Astrocyte (in vitro differentiated cells and primary cell): ENCODE measurements around the gene RHOT1. TPM values are rescaled to one million over a fixed set of nuclear protein-coding genes. Genes with fewer than 3 reads are reported as not detected.

Experiments used
- DNase-seq: peaks from one replicate; pipeline ENCODE4 v3.0.0-alpha.2; 2010; ENCODE audit warnings: low read depth
- FAIRE-seq: peaks from 2 replicates; lab custom pipeline; 2011; peaks lifted over from hg19 to GRCh38; lab: Jason Lieb, UNC
- H2AFZ ChIP-seq: 2 replicates; pipeline ENCODE4 v1.6.0; 2012; ENCODE audit warnings: low read depth, low read length, inconsistent platforms
- H3K27ac ChIP-seq: 2 replicates; pipeline ENCODE4 v1.5.1; 2011; ENCODE audit warnings: low read depth, low read length, inconsistent platforms
- H3K27me3 ChIP-seq: 2 replicates; pipeline ENCODE4 v1.6.0; 2011; ENCODE audit warnings: low read length, inconsistent platforms; ENCODE audit not compliant: insufficient read depth
- H3K36me3 ChIP-seq: 2 replicates; pipeline ENCODE4 v1.5.1; 2011; ENCODE audit warnings: low read length, inconsistent platforms; ENCODE audit not compliant: insufficient read depth
- H3K4me1 ChIP-seq: 2 replicates; pipeline ENCODE4 v1.5.1; 2011; ENCODE audit warnings: low read length, inconsistent platforms; ENCODE audit not compliant: insufficient read depth
- H3K4me2 ChIP-seq: 2 replicates; pipeline ENCODE4 v1.6.0; 2012; ENCODE audit warnings: low read length, inconsistent platforms
- H3K4me3 ChIP-seq: 2 replicates; pipeline ENCODE4 v1.5.1; 2011; ENCODE audit warnings: low read depth, mild to moderate bottlenecking, low read length, inconsistent platforms; ENCODE audit not compliant: insufficient read depth
- H3K79me2 ChIP-seq: 2 replicates; pipeline ENCODE4 v1.6.0; 2012; ENCODE audit warnings: mild to moderate bottlenecking, low read length, inconsistent platforms; ENCODE audit not compliant: insufficient read depth
- H3K9ac ChIP-seq: 2 replicates; pipeline ENCODE4 v1.6.0; 2012; ENCODE audit warnings: mild to moderate bottlenecking, low read length, inconsistent platforms
- H3K9me3 ChIP-seq: 2 replicates; pipeline ENCODE4 v1.5.1; 2012; ENCODE audit warnings: low read depth, mild to moderate bottlenecking, low read length, inconsistent platforms; ENCODE audit not compliant: insufficient read depth
- H4K20me1 ChIP-seq: 2 replicates; pipeline ENCODE4 v1.6.0; 2012; ENCODE audit warnings: low read length, inconsistent platforms; ENCODE audit not compliant: insufficient read depth
- H3K27ac Mint-ChIP-seq: one replicate; pipeline ENCODE4 v1.8.0; 2021; ENCODE audit warnings: mild to moderate bottlenecking, mixed read lengths; ENCODE audit not compliant: unreplicated experiment
- H3K27me3 Mint-ChIP-seq: one replicate; pipeline ENCODE4 v1.8.0; 2021; ENCODE audit warnings: low read depth, mixed read lengths; ENCODE audit not compliant: unreplicated experiment
- H3K36me3 Mint-ChIP-seq: one replicate; pipeline ENCODE4 v1.8.0; 2021; ENCODE audit warnings: low read depth, mixed read lengths; ENCODE audit not compliant: unreplicated experiment
- H3K4me1 Mint-ChIP-seq: one replicate; pipeline ENCODE4 v1.8.0; 2021; ENCODE audit warnings: low read depth, mixed read lengths; ENCODE audit not compliant: unreplicated experiment
- H3K4me3 Mint-ChIP-seq: one replicate; pipeline ENCODE4 v1.8.0; 2021; ENCODE audit warnings: mild to moderate bottlenecking, moderate library complexity, mixed read lengths; ENCODE audit not compliant: unreplicated experiment
- H3K9me3 Mint-ChIP-seq: one replicate; pipeline ENCODE4 v1.8.0; 2021; ENCODE audit warnings: mild to moderate bottlenecking, mixed read lengths; ENCODE audit not compliant: unreplicated experiment
- CTCF ChIP-seq: IDR thresholded peaks from 2 replicates; pipeline ENCODE4 v1.5.1; 2011; ENCODE audit warnings: low read depth, mild to moderate bottlenecking, inconsistent platforms, low read length, moderate library complexity; ENCODE audit not compliant: insufficient read depth
- EZH2 ChIP-seq: IDR thresholded peaks from 2 replicates; pipeline ENCODE4 v1.6.1; 2012; ENCODE audit warnings: mild to moderate bottlenecking, low read length, inconsistent platforms; ENCODE audit not compliant: insufficient read depth
- total RNA-seq: library from RNA; stranded (reverse); gene quantifications from 2 replicates; pipeline ENCODE4 v1.2.1, GENCODE V29; 2021

The RHOT1 gene
- total RNA-seq, 1 donor from 2014 or later: 20.9 TPM

DNA sequence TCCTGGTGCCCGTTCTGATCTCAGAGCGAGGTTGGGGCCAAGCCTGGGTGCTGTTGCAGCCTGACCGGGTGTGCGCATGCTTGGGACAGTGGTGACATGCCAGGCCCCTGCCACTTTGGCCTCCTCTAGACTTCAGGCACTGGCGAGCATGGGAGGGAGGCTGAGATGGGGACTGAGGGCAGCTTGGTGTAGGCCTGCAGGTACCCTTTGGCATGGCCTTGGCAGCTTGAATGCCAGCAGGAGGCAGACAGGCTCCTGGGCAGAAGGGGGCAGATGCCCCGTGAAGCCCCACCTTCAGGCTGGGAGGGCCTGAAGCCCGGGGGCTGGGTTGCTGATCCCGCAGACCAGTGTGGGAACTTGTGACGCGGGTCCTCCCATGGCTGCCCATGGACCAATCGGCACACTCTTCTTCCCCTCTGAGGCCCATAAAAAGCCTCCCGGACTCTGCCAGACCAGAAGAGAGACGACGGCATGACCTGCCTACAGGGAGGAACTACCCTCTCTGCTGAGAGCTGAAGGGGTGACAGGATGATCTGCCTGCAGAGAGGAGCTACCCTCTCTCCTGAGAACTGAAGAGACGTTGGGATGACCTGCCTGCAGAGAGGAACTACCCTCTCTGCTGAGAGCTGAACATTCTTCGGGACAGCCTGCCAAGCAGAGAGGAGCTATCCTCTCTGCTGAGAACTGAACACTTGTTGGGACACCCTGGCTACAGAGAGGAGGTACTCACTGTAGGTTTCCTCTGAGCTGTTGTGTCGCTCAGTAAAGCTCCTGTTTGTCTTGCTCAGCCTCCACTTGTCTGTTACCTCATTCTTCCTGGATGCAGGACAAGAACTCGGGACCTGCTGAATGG lies 17.5 kb downstream of the RHOT1 start:
- Mint-ChIP-seq H3K4me1 (peaks cover 12% of the 10 kb centered on the region), H3K4me3 (no peak overlapping the region), H3K9me3 (peaks cover 3% of the 10 kb centered on the region), H3K36me3 (peaks cover 11% of the 10 kb centered on the region), H3K27ac (no peak overlapping the region), H3K27me3 (no peaks in the 10 kb centered on the region)
- Histone ChIP-seq H3K79me2 (peaks cover 11% of the 10 kb centered on the region), H3K4me1 (peaks cover 36% of the 10 kb centered on the region), H2AFZ (no peak overlapping the region), H3K4me2 (peak overlapping the region; percentile 84), H3K4me3 (no peak overlapping the region), H4K20me1 (no peaks in the 10 kb centered on the region), H3K27ac (peak overlapping the region; percentile 91), H3K27me3 (no peaks in the 10 kb centered on the region), H3K9me3 (no peaks in the 10 kb centered on the region), H3K9ac (no peak overlapping the region), H3K36me3 (no peaks in the 10 kb centered on the region)
- FAIRE-seq: no peak
- TF ChIP-seq EZH2: no peak
- TF ChIP-seq CTCF: no peak
- no peak for DNase-seq

GRCh38 chr17:32160526-32160925 lies 18.2 kb downstream of the RHOT1 start:
- Mint-ChIP-seq H3K4me3 (no peak overlapping the region), H3K9me3 (peaks cover 4% of the 10 kb centered on the region), H3K27ac (no peak overlapping the region), H3K4me1 (peaks cover 12% of the 10 kb centered on the region), H3K36me3 (peaks cover 11% of the 10 kb centered on the region), H3K27me3 (no peaks in the 10 kb centered on the region)
- peaks cover 36% of the 10 kb centered on the region for H3K4me1 ChIP-seq
- DNase-seq (no peak), FAIRE-seq (no peak)
- peaks cover 11% of the 10 kb centered on the region for H3K79me2 ChIP-seq
- H4K20me1 ChIP-seq: no peaks in the 10 kb centered on the region
- no peak for TF ChIP-seq EZH2
- TF ChIP-seq CTCF: no peak
- peak overlapping the region; percentile 91 for H3K27ac ChIP-seq
- H3K36me3 ChIP-seq: no peaks in the 10 kb centered on the region
- H2AFZ ChIP-seq: no peak overlapping the region
- peak overlapping the region; percentile 84 for H3K4me2 ChIP-seq
- no peak overlapping the region for H3K4me3 ChIP-seq
- H3K9me3 ChIP-seq: no peaks in the 10 kb centered on the region
- no peaks in the 10 kb centered on the region for H3K27me3 ChIP-seq
- peak overlapping the region; percentile 35 for H3K9ac ChIP-seq

GRCh38 chr17:32161029-32161428 lies 18.7 kb downstream of the RHOT1 start:
- peaks cover 12% of the 10 kb centered on the region for H3K4me1 Mint-ChIP-seq
- H3K79me2 ChIP-seq: peaks cover 11% of the 10 kb centered on the region
- H3K4me1 ChIP-seq: peaks cover 36% of the 10 kb centered on the region
- peaks cover 4% of the 10 kb centered on the region for H3K9me3 Mint-ChIP-seq
- DNase-seq: peak; percentile 84
- no peak overlapping the region for H3K4me3 ChIP-seq
- H3K27ac Mint-ChIP-seq: no peak overlapping the region
- H3K4me3 Mint-ChIP-seq: no peak overlapping the region
- H3K4me2 ChIP-seq: peak overlapping the region; percentile 84
- H2AFZ ChIP-seq: no peak overlapping the region
- no peaks in the 10 kb centered on the region for H3K27me3 Mint-ChIP-seq
- no peak for FAIRE-seq
- H4K20me1 ChIP-seq: no peaks in the 10 kb centered on the region
- peak overlapping the region; percentile 67 for H3K9ac ChIP-seq
- peak overlapping the region; percentile 91 for H3K27ac ChIP-seq
- no peaks in the 10 kb centered on the region for H3K36me3 ChIP-seq
- no peak for TF ChIP-seq EZH2
- H3K36me3 Mint-ChIP-seq: peaks cover 11% of the 10 kb centered on the region
- no peaks in the 10 kb centered on the region for H3K27me3 ChIP-seq
- H3K9me3 ChIP-seq: no peaks in the 10 kb centered on the region
